ENCODE data around the gene POU2F1.

POU2F1 gene

GRCh38 chr1:167472752-167473521 is 252.3 kb downstream of the POU2F1 start:
- Histone ChIP-seq H3K79me2 (ENCODE audit: low read length) (no peaks in the 10 kb centered on the region), H3K27ac (ENCODE audit: low read length) (no peak overlapping the region), H3K9ac (ENCODE audit: low read length) (no peak overlapping the region), H3K4me1 (ENCODE audit: low read length) (no peaks in the 10 kb centered on the region), H3K9me3 (replicated peaks; ENCODE audit: insufficient read depth, low read length) (no peaks in the 10 kb centered on the region), H3F3A (ENCODE audit: insufficient read depth, low read length) (no peaks in the 10 kb centered on the region), H3K36me3 (replicated peaks; ENCODE audit: insufficient read depth, low read length) (no peaks in the 10 kb centered on the region), H3K4me3 (ENCODE audit: low read length) (no peak overlapping the region), H2AFZ (ENCODE audit: low read length) (no peak overlapping the region), H4K20me1 (ENCODE audit: insufficient read depth, low read length) (no peaks in the 10 kb centered on the region), H3K4me2 (ENCODE audit: low read depth, low read length) (no peak overlapping the region), H3K27me3 (replicated peaks; ENCODE audit: insufficient read depth, low read length) (no peaks in the 10 kb centered on the region), H3K9me2 (replicated peaks; ENCODE audit: insufficient read depth, low read length) (no peaks in the 10 kb centered on the region)
- no peak for DNase-seq
- TF ChIP-seq EZH2phosphoT487 (IDR thresholded peaks at IDR 0.05; ENCODE audit: low read length) (no peak), CTCF (IDR thresholded peaks at IDR 0.05; ENCODE audit: low read length) (no peak), EZH2 (optimal IDR thresholded peaks at IDR 0.05; ENCODE audit: low read depth, low read length) (no peak)

GRCh38 chr1:167473761-167474160 is 253.1 kb downstream of the POU2F1 start:
- no peak overlapping the region for H3K4me2 ChIP-seq (ENCODE audit: low read depth, low read length)

GRCh38 chr1:167474191-167474641 is 253.5 kb downstream of the POU2F1 start:
- Histone ChIP-seq H3K4me1 (ENCODE audit: low read length) (no peaks in the 10 kb centered on the region), H3K9me2 (replicated peaks; ENCODE audit: insufficient read depth, low read length) (no peaks in the 10 kb centered on the region), H3K36me3 (replicated peaks; ENCODE audit: insufficient read depth, low read length) (no peaks in the 10 kb centered on the region), H4K20me1 (ENCODE audit: insufficient read depth, low read length) (no peaks in the 10 kb centered on the region), H3K79me2 (ENCODE audit: low read length) (no peaks in the 10 kb centered on the region), H3K27ac (ENCODE audit: low read length) (no peak overlapping the region), H3K4me2 (ENCODE audit: low read depth, low read length) (no peak overlapping the region), H3K4me3 (ENCODE audit: low read length) (no peak overlapping the region), H3F3A (ENCODE audit: insufficient read depth, low read length) (no peaks in the 10 kb centered on the region), H3K9me3 (replicated peaks; ENCODE audit: insufficient read depth, low read length) (no peaks in the 10 kb centered on the region), H2AFZ (ENCODE audit: low read length) (no peak overlapping the region), H3K27me3 (replicated peaks; ENCODE audit: insufficient read depth, low read length) (no peaks in the 10 kb centered on the region), H3K9ac (ENCODE audit: low read length) (no peak overlapping the region)
- DNase-seq = no peak
- TF ChIP-seq EZH2phosphoT487 (IDR thresholded peaks at IDR 0.05; ENCODE audit: low read length) (no peak), EZH2 (optimal IDR thresholded peaks at IDR 0.05; ENCODE audit: low read depth, low read length) (no peak), CTCF (IDR thresholded peaks at IDR 0.05; ENCODE audit: low read length) (no peak)

More at GRCh38 chr1:167473761-167474160, 253.1 kb downstream of the POU2F1 start:
- H3F3A ChIP-seq (ENCODE audit: insufficient read depth, low read length) = no peaks in the 10 kb centered on the region
- no peaks in the 10 kb centered on the region for H3K9me3 ChIP-seq (replicated peaks; ENCODE audit: insufficient read depth, low read length)
- no peaks in the 10 kb centered on the region for H3K36me3 ChIP-seq (replicated peaks; ENCODE audit: insufficient read depth, low read length)
- H2AFZ ChIP-seq (ENCODE audit: low read length) = no peak overlapping the region
- TF ChIP-seq CTCF (IDR thresholded peaks at IDR 0.05; ENCODE audit: low read length) (no peak), EZH2 (optimal IDR thresholded peaks at IDR 0.05; ENCODE audit: low read depth, low read length) (no peak), EZH2phosphoT487 (IDR thresholded peaks at IDR 0.05; ENCODE audit: low read length) (no peak)
- no peak overlapping the region for H3K4me3 ChIP-seq (ENCODE audit: low read length)
- H3K9me2 ChIP-seq (replicated peaks; ENCODE audit: insufficient read depth, low read length) = no peaks in the 10 kb centered on the region
- no peaks in the 10 kb centered on the region for H3K27me3 ChIP-seq (replicated peaks; ENCODE audit: insufficient read depth, low read length)
- no peaks in the 10 kb centered on the region for H4K20me1 ChIP-seq (ENCODE audit: insufficient read depth, low read length)
- H3K79me2 ChIP-seq (ENCODE audit: low read length) = no peaks in the 10 kb centered on the region
- H3K9ac ChIP-seq (ENCODE audit: low read length) = no peak overlapping the region
- H3K4me1 ChIP-seq (ENCODE audit: low read length) = no peaks in the 10 kb centered on the region
- no peak for DNase-seq
- no peak overlapping the region for H3K27ac ChIP-seq (ENCODE audit: low read length)
